GM19467 (cell line): ENCODE data around the gene COQ8A.
"Not testable (repeated sequence)": the region's sequence is repeated elsewhere in the genome, so short reads cannot be mapped to it uniquely, and the experiment has no call there.

Source experiments
- ATAC-seq: cut with Tn5 transposase; IDR thresholded peaks from one replicate; pipeline ENCODE4 v1.9.1; 2021; ENCODE audit warnings: mild to moderate bottlenecking, moderate library complexity; ENCODE audit not compliant: unreplicated experiment

The COQ8A gene

DNA sequence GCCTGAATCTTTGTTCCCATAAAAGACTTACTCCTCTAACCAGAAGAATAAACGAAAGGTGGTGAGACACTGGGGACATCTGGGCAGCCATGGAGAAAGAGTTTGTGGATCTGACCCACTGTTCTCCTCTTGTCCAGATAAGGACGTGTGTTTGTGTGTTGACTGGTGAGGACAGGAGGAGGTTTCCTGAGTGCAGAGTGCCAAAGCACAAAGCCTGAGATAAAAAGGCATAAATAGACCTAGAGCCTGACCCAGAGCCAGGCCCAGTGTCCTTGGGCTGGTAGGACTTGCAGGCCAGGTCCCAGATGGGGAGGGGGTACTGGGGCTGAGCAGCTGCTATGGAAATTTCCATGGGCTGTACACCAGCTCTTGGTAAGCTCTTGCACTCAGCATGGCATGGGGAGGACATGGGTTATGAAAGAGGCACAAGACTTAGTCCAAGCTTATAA is 19.6 kb upstream of the COQ8A start:
- no peak for ATAC-seq

DNA sequence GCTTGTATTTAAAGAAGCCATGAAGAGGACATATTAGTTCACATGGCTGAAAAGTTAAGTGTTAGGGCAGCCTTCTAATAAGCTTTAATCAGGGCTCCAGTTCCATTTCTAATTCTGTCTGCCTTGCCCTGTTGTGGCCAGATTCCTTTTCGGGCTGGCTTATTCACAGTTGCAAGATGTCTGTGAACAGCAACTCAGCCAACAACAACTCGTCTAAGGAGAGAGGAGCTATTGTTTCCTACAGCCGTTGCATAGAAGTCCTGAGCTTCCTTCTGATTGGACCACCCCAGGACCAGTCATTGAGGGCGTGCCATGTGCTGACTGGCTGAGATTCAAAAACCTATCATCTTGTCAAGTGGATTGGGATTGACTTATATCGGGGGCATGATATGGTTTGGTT is 18.6 kb upstream of the COQ8A start:
- ATAC-seq = no peak

DNA sequence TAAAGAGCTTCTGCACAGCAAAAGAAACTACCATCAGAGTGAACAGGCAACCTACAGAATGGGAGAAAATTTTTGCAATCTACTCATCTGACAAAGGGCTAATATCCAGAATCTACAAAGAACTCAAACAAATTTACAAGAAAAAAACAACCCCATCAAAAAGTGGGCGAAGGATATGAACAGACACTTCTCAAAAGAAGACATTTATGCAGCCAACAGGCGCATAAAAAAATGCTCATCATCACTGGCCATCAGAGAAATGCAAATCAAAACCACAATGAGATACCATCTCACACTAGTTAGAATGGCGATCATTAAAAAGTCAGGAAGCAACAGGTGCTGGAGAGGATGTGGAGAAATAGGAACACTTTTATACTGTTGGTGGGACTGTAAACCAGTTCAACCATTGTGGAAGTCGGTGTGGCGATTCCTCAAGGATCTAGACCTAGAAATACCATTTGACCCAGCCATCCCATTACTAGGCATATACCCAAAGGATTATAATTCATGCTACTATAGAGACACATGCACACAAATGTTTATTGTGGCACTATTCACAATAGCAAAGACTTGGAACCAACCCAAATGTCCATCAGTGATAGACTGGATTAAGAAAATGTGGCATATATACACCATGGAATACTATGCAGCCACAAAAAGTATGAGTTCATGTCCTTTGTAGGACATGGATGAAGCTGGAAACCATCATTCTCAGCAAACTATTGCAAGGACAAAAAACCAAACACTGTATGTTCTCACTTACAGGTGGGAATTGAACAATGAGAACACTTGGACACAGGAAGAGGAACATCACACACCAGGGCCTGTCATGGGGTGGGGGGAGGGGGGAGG is 10.6 kb upstream of the COQ8A start:
- not testable (repeated sequence) for ATAC-seq

DNA sequence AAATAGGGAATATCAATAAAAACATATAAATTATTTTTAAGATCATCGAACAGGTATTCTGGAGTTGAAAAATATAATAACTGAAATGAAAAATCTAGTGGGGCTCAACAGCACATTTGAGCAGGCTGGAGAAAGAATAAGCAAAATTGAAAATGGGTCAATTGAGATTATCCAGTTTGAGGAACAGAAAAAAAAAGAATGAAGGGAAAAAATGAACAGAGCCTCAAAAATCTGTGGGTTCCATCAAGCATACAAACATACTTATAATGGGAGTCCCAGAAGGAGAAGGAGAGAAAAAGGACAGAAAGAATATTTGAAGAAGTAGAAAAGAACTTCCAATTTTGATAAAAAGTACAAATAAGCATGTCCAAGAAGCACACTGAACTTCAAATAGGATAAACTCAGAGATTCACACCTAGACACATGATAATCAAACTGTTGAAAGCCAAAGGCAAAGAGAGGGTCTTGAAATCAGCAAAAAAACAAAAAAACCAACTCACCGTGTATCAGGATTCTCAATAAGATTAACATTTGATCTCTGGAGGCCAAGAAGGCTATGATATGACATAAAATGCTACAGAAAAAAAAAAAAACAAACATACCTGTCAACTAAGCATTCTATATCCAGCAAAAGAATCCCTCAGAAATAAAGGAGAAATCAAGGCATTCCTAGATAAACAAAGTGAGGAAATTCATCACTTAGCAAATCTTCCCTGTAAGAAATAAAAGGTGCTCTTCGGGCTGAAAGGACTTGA is 5.4 kb upstream of the COQ8A start:
- no peak for ATAC-seq

DNA sequence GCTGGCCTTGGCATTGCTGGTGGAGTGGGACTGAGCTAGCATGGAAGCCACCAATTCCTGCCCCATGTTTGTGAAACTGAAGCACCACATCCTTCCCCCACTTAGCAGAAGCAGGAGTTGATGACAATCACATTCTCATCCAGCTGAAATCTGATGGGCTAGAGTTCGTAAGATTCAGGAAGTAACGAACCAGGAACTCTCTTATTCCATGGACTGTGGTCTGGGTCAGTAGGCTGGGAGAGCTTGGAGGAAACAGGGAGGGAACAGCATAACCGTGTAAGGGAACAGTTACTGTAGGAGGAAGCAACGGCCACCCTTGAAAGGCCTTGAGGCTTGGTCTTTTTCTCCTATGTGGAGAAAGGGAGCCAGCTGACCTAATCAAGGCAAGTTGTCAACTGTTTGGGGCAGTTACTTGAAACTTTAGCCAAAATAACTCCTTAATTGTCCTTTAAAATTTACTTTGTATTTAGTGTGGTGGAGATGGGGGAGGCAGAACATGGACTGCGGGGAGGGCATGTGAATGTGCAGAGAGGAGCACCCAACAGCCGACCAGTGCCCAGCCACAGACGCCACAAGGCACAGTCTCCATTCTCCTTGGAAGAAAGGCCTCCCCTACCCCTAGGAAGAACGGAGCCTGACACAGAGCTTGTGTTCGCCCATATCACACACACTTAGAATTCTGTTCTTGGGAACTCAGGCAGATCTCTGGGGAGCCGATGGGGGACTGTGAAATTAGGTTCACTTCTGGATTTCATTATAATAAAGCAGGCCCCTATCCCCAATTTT is 2.0 kb upstream of the COQ8A start:
- ATAC-seq = no peak

DNA sequence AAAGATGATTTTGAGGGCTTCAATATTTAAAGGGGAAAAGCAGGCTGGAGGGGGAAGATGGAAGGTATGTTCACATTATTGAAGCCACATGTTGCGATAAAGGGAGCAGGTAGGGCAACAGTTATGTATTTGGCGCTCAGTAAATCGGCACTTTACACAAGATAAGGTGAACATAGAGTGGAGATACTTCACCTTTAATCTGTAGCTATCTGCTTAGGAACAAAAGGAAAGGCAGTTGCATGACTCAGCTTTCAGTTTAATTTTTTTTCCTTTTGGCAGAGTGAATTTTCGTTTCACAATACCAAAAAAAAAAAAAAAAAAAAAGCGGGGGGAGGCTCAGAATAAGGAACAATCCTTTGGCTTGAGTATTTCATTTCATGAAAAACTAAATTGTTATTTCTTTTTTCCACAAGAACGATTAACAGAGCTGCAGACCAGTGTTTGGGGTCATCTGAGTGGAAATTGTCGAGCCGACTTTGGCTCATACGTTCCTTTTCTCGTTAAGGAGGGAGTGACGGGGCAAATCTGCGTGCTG is 1.1 kb upstream of the COQ8A start:
- ATAC-seq = no peak

DNA sequence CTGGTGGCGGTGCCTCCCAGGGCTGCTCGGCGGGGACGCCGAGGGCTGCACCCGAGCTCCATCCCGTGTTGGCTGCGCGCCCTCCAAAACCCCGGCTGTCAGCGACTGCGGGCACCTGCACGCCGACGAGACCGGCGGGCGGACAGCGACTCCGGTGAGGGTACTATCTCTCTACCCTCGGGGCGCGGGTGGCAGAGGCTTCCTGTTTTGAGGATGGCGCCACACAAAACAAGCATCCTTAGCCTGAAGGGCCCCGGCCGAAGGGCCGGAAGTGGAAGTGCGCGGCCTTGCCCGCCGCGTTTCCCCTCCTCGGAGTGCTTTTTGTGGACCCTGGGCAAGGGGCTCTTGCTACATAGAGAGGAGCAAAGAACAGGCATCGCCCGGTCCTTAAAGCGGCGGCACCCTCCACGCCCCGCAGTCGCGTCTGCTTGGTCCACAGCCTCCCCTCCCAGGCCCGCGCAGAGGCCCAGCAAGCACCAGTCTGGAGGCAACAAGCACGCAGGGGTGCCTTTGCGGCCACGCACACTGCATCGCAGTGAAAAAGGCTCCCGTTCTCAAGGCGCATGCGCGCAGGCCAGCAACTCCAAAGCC is 561 bp upstream of the COQ8A start:
- ATAC-seq = peak; percentile 31

DNA sequence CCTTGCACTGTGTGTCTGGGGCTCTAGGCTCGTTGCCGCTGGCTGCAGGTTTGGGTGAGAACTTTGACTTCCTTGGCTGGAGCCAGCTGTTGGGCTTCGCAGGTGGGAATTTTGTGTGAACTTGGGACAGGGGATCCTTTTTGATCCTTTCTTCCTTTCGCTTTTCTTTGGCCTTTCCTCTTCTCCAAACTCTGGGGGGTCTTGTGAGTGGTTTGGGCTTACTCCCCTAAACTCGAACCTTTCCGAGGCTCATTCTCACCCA is 643 bp downstream of the COQ8A start:
- ATAC-seq = no peak

DNA sequence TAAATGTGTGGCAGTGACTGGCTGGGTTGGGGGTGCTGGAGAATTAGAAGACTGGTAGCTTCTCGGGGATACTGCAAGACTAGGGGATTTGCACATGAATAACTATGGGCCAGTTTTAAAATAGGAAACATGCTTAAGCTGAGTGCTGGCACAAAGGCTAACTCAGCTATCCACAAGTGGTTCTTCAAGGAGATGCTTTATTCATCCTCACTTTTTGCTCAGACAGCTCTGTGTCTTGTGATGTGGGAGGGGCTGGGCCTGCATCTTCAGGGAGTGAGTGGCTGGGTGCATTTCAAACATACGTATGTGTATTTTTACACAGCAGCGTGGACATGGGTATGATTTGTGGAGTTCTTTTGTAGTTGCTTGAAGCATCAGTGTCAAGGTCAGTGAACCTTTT is 2.3 kb downstream of the COQ8A start:
- ATAC-seq = no peak

DNA sequence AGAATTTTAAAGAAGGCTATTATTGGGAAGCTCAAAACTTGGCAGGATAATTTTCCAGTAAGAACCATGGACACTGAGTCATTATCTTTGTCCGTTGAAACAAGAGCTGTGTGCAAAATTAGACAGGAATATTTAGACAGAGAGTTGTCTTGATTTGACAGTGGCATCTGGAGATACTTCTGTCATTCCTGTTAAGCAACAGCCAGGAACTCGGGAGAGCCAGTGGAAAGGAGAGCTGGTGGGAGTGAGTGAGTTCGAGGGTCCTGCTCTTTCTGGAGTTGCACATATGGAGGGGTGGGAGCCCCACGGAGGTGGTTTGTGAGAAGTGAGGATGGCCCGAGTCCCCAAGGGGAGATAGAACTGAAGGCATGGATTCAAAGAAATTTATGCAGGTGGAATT is 3.1 kb downstream of the COQ8A start:
- no peak for ATAC-seq

DNA sequence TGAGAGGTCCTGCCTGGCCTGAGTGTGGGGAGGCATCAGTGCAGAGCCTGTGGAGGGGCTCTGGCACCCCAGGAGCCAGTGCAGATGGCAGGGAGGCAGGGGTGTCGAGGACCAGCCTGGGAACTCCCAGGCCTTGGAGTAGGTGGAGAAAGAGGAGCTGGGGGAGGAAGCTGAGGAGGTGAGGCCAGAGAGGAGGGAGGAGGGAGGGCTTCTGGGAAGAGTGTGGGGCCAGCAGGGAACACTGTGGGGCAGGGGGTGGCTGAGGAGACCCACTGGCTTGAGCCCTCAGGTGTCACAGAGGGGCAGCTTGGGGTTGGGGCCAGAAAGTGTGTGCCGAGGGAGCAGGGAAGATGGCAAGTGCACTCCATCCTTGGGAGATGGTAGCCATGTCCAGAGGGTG is 3.8 kb downstream of the COQ8A start:
- no peak for ATAC-seq

DNA sequence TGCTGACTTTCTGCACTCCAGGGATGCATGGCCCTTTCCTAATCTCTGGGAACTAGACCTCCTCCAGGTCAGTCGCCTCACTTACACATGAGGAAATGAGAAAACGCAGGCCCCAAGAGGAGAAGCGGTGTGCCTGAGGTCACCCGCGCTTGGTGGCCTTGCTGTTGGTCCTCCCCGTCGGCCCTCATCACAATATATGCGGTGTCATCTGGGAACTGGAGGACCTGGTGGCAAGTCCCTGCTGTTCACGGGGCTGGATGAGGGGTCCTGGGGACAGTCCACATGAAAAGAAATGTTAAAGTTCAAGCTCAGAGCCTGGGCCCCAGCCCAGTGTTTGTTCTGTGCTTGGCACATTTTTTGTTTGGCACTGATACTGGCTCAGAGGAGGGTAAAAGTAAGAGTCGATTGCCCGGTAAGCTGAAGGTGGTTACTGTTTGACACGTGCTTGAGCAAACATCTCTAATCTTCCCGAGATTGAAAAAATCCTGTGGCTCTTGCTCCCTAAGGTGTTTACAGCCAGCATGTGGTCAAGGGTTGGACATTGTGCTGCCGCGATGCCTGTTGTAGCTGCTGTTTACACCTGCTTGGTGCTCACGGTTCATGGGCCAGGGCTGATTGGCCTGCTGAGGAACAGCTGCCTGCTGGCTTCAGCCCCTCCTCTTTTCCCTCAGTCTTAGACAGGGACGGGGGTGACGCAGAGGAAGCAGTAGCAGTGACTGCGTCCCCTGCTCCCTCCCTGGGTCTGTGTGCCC is 5.2 kb downstream of the COQ8A start:
- no peak for ATAC-seq

DNA sequence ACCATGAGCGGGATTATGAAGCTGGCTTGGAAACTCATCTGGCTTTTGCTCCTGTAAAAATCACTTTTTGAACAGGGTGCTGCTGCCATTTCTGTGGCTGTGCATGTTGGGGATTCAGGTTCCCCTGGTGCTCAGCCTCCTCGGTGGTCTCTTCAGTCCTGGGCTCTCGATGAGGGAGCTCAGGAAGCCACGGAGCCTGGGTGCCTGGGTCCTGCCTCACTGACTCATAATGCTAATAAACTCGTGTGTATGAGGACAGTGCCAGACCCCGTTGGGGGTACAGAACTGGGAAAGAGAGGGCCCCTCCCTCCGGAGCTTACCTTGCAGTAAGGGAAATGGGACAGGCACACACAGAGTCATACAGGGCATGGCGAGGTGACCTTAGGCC is 5.8 kb downstream of the COQ8A start:
- ATAC-seq = no peak

DNA sequence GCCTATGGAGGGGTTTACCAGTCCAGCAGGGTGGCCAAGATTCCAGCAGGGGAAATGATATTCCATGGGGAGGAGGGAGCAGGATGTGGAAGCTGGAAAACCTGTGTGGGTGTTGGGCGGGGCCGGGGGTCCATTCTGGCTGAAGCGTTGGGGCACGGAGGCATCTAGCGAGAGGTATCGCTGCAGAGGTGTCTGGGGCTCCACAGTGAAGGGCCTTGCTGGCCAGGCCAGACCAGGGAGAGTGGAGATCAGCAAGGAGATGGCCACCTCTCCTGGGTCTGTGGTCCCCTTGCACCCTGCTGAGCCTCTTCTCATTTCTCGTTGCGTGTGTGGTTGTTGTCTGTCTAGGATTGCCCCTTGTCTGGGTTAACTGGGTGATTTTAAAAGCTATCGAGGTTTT is 6.2 kb downstream of the COQ8A start:
- ATAC-seq = no peak

DNA sequence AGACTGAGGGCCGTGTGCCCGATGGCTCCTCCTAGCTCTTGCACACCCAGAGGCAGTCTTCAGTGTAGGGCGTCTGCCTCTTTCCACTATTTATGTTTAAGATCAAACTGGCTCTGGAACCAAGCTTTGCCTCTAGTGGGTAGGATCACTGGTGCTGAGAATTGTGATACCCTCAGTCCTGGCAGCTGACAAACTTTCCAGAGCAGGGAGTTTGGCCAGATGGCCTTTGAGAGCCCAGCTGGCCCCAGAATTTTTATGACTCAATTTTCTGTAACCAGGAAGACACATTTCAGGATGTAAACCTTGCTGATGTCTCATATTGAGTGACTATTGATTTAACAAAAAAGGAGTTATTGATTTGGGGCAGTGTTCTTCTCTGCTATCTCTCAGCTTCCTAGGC is 6.7 kb downstream of the COQ8A start:
- ATAC-seq = no peak

DNA sequence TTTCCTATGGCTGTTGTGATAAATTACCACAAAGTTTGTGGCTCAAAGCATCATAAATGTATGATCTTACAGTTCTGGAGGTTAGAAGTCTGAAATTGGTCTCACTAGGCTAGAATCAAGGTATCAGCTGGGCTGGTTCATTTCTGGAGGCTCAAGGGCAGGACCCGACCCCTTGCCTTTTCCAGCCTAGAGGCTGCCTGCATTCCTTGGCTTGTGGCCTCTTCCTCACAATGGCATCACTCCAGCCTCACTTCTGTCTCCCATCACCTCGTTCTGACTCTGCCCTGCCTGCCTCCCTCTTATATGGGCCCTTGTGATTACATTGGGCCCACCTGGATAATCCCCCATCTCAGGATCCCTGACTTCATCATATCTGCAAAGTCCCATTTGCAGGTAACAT is 8.0 kb downstream of the COQ8A start:
- ATAC-seq = no peak

DNA sequence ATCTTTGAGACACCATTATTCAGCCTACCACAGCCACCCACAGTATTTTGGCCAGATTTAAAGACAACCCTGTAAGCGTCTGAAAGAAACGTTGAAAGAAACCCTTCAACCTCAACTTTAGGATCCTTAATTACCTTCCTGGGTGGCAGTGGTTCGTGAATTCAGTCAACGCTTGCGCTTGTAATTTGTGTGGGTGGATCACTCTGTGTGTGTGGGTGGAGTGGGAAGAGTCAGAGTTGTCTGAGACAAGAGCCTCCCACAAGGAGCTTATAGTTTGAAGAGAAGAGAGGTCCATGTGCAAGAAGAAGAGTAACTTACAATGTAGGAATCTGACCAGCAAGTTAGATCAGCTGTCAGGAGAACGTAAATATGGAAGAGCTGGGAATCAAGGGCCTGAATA is 8.4 kb downstream of the COQ8A start:
- ATAC-seq = no peak

DNA sequence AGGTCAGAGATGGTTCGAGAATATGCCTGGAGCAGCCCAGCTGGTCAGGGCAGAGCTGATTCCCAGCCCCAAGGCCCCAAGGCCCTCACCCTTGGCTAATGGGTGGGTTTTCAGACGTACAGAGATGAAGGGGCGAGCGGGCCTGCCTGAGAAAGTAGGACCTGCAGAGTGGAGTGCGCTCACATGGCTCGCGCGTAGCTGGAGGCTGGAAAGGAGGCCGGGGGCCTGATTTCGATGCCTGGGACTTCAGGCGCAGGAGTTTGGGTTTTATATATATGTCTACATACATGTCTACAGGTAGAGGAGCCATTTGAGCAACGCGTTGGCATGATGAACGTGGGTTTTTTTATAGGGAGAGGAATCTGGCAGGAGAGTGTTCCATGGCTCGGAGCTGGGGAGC is 8.9 kb downstream of the COQ8A start:
- ATAC-seq = no peak

DNA sequence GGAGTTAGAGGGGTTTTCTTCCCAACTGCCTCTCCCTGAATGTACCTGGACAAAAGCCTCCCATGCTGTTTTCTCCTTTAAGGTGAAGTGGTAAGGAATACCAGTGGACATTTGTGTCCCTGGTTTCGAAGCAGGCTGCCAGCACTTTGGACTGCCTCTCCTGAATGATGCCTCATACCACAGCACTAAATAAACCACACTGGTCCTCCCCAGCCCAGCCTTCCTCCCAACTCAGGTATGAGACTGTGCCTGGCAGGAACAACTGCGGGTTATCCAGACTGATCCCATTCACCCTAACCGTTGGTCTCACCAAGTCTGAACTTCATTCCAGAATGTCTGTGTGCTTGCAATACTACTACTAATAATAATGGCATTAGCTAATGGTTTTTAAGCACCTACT is 9.3 kb downstream of the COQ8A start:
- no peak for ATAC-seq

DNA sequence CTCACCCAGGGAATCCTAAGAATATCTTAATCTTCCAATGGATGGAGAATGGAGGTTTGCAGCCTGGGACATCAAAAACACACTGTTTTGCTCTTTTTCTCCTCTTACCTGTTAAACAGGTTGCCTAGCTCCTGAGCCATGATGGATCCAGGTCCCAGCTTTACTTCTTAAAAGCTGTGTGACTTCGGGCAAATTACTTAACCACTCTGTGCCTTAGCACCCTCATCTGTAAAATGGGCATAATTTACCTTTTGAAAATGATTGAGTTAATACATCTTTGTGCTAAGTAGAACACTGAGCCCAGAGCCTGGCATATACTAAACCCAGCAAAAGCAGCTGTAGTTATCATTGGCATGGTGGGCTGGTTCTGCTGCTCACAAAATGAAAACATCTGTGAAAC is 10.2 kb downstream of the COQ8A start:
- ATAC-seq = no peak

DNA sequence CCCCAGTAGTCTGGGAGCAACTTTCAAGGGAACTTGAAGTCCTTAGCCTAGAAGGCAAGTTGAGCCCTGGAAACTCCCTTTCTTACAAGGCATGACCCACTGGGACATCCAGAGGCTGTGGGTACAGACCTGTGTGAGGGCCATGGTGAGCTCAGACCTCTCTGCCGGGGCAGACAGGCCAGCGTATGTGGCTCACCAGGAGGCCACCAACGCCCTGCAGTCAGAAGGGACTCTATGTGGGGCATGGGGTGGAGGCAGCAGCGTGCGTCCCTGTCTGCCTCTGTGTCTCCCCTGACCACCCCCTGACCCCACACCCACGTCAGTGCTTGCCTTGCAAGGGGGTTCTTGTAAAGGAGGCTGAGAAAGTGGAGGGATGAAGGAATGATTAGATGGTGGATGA is 10.8 kb downstream of the COQ8A start:
- no peak for ATAC-seq
